ENCODE results near the gene SLC35F1.

Gene SLC35F1

GRCh38 chr6:118102401-118102800, 195.3 kb downstream of the SLC35F1 start:
- Histone ChIP-seq H3K27ac (ENCODE audit: low read depth, low read length) (no peak overlapping the region), H3K27me3 (ENCODE audit: control insufficient read depth, insufficient read depth, low read length) (no peaks in the 10 kb centered on the region), H3K36me3 (ENCODE audit: control insufficient read depth, insufficient read depth, low read length) (no peaks in the 10 kb centered on the region), H3K4me1 (ENCODE audit: control insufficient read depth, insufficient read depth, low read length) (no peaks in the 10 kb centered on the region), H3K9ac (ENCODE audit: low read length) (no peak overlapping the region), H3K4me3 (ENCODE audit: low read length) (no peak overlapping the region)

GRCh38 chr6:118103381-118104146, 196.5 kb downstream of the SLC35F1 start:
- Histone ChIP-seq H3K27ac (ENCODE audit: low read depth, low read length) (no peak overlapping the region), H3K4me1 (ENCODE audit: control insufficient read depth, insufficient read depth, low read length) (no peaks in the 10 kb centered on the region), H3K36me3 (ENCODE audit: control insufficient read depth, insufficient read depth, low read length) (no peaks in the 10 kb centered on the region), H3K9ac (ENCODE audit: low read length) (no peak overlapping the region), H3K27me3 (ENCODE audit: control insufficient read depth, insufficient read depth, low read length) (no peaks in the 10 kb centered on the region), H3K4me3 (ENCODE audit: low read length) (no peak overlapping the region)

- Histone ChIP-seq H3K27ac (ENCODE audit: low read depth, low read length) (no peak overlapping the region), H3K27me3 (ENCODE audit: control insufficient read depth, insufficient read depth, low read length) (no peaks in the 10 kb centered on the region), H3K9ac (ENCODE audit: low read length) (no peak overlapping the region), H3K36me3 (ENCODE audit: control insufficient read depth, insufficient read depth, low read length) (no peaks in the 10 kb centered on the region), H3K4me3 (ENCODE audit: low read length) (no peak overlapping the region), H3K4me1 (ENCODE audit: control insufficient read depth, insufficient read depth, low read length) (no peaks in the 10 kb centered on the region)
Measured at GRCh38 chr6:118122161-118122725, 215.2 kb downstream of the SLC35F1 start.

- Histone ChIP-seq H3K27me3 (ENCODE audit: control insufficient read depth, insufficient read depth, low read length) (no peaks in the 10 kb centered on the region), H3K27ac (ENCODE audit: low read depth, low read length) (no peak overlapping the region), H3K4me1 (ENCODE audit: control insufficient read depth, insufficient read depth, low read length) (no peaks in the 10 kb centered on the region), H3K4me3 (ENCODE audit: low read length) (no peak overlapping the region), H3K36me3 (ENCODE audit: control insufficient read depth, insufficient read depth, low read length) (no peaks in the 10 kb centered on the region), H3K9ac (ENCODE audit: low read length) (no peak overlapping the region)
Measured at GRCh38 chr6:118122801-118123200, 215.7 kb downstream of the SLC35F1 start.

GRCh38 chr6:118123503-118124037, 216.5 kb downstream of the SLC35F1 start:
- H3K27me3 ChIP-seq (ENCODE audit: control insufficient read depth, insufficient read depth, low read length): no peaks in the 10 kb centered on the region
- H3K4me1 ChIP-seq (ENCODE audit: control insufficient read depth, insufficient read depth, low read length): no peaks in the 10 kb centered on the region
- no peak overlapping the region for H3K4me3 ChIP-seq (ENCODE audit: low read length)
- no peak overlapping the region for H3K27ac ChIP-seq (ENCODE audit: low read depth, low read length)
- H3K36me3 ChIP-seq (ENCODE audit: control insufficient read depth, insufficient read depth, low read length): no peaks in the 10 kb centered on the region
- no peak overlapping the region for H3K9ac ChIP-seq (ENCODE audit: low read length)

- H3K4me3 ChIP-seq (ENCODE audit: low read length): no peak overlapping the region
- no peak overlapping the region for H3K9ac ChIP-seq (ENCODE audit: low read length)
- H3K36me3 ChIP-seq (ENCODE audit: control insufficient read depth, insufficient read depth, low read length): no peaks in the 10 kb centered on the region
- no peak overlapping the region for H3K27ac ChIP-seq (ENCODE audit: low read depth, low read length)
- no peaks in the 10 kb centered on the region for H3K4me1 ChIP-seq (ENCODE audit: control insufficient read depth, insufficient read depth, low read length)
- no peaks in the 10 kb centered on the region for H3K27me3 ChIP-seq (ENCODE audit: control insufficient read depth, insufficient read depth, low read length)
Measured at GRCh38 chr6:118124851-118125250, 217.8 kb downstream of the SLC35F1 start.

- Histone ChIP-seq H3K4me3 (ENCODE audit: low read length) (no peak overlapping the region), H3K9ac (ENCODE audit: low read length) (no peak overlapping the region), H3K27ac (ENCODE audit: low read depth, low read length) (no peak overlapping the region), H3K36me3 (ENCODE audit: control insufficient read depth, insufficient read depth, low read length) (no peaks in the 10 kb centered on the region), H3K27me3 (ENCODE audit: control insufficient read depth, insufficient read depth, low read length) (no peaks in the 10 kb centered on the region), H3K4me1 (ENCODE audit: control insufficient read depth, insufficient read depth, low read length) (no peaks in the 10 kb centered on the region)
Measured at GRCh38 chr6:118128755-118129154, 221.7 kb downstream of the SLC35F1 start.

GRCh38 chr6:118134206-118134605, 227.1 kb downstream of the SLC35F1 start:
- H3K9ac ChIP-seq (ENCODE audit: low read length): no peak overlapping the region
- H3K27ac ChIP-seq (ENCODE audit: low read depth, low read length): no peak overlapping the region
- H3K4me1 ChIP-seq (ENCODE audit: control insufficient read depth, insufficient read depth, low read length): no peaks in the 10 kb centered on the region
- no peak overlapping the region for H3K4me3 ChIP-seq (ENCODE audit: low read length)
- H3K36me3 ChIP-seq (ENCODE audit: control insufficient read depth, insufficient read depth, low read length): no peaks in the 10 kb centered on the region
- no peaks in the 10 kb centered on the region for H3K27me3 ChIP-seq (ENCODE audit: control insufficient read depth, insufficient read depth, low read length)

GRCh38 chr6:118134736-118135135, 227.7 kb downstream of the SLC35F1 start:
- Histone ChIP-seq H3K4me1 (ENCODE audit: control insufficient read depth, insufficient read depth, low read length) (no peaks in the 10 kb centered on the region), H3K9ac (ENCODE audit: low read length) (no peak overlapping the region), H3K27me3 (ENCODE audit: control insufficient read depth, insufficient read depth, low read length) (no peaks in the 10 kb centered on the region), H3K36me3 (ENCODE audit: control insufficient read depth, insufficient read depth, low read length) (no peaks in the 10 kb centered on the region), H3K27ac (ENCODE audit: low read depth, low read length) (no peak overlapping the region), H3K4me3 (ENCODE audit: low read length) (no peak overlapping the region)

- Histone ChIP-seq H3K36me3 (ENCODE audit: control insufficient read depth, insufficient read depth, low read length) (no peaks in the 10 kb centered on the region), H3K27ac (ENCODE audit: low read depth, low read length) (no peak overlapping the region)
Measured at GRCh38 chr6:118135371-118135770, 228.3 kb downstream of the SLC35F1 start.

GRCh38 chr6:118141211-118141610, 234.1 kb downstream of the SLC35F1 start:
- no peaks in the 10 kb centered on the region for H3K36me3 ChIP-seq (ENCODE audit: control insufficient read depth, insufficient read depth, low read length)
- H3K27ac ChIP-seq (ENCODE audit: low read depth, low read length): no peak overlapping the region
- H3K4me1 ChIP-seq (ENCODE audit: control insufficient read depth, insufficient read depth, low read length): no peaks in the 10 kb centered on the region
- H3K27me3 ChIP-seq (ENCODE audit: control insufficient read depth, insufficient read depth, low read length): no peaks in the 10 kb centered on the region
- H3K9ac ChIP-seq (ENCODE audit: low read length): no peak overlapping the region
- no peak overlapping the region for H3K4me3 ChIP-seq (ENCODE audit: low read length)

More at GRCh38 chr6:118135371-118135770, 228.3 kb downstream of the SLC35F1 start:
- Histone ChIP-seq H3K4me3 (ENCODE audit: low read length) (no peak overlapping the region), H3K9ac (ENCODE audit: low read length) (no peak overlapping the region), H3K27me3 (ENCODE audit: control insufficient read depth, insufficient read depth, low read length) (no peaks in the 10 kb centered on the region), H3K4me1 (ENCODE audit: control insufficient read depth, insufficient read depth, low read length) (no peaks in the 10 kb centered on the region)

- Histone ChIP-seq H3K9ac (ENCODE audit: low read length) (no peak overlapping the region), H3K4me3 (ENCODE audit: low read length) (no peak overlapping the region), H3K27me3 (ENCODE audit: control insufficient read depth, insufficient read depth, low read length) (no peaks in the 10 kb centered on the region), H3K4me1 (ENCODE audit: control insufficient read depth, insufficient read depth, low read length) (no peaks in the 10 kb centered on the region), H3K27ac (ENCODE audit: low read depth, low read length) (no peak overlapping the region), H3K36me3 (ENCODE audit: control insufficient read depth, insufficient read depth, low read length) (no peaks in the 10 kb centered on the region)
Measured at GRCh38 chr6:118146584-118146983, 239.5 kb downstream of the SLC35F1 start.

- Histone ChIP-seq H3K9ac (ENCODE audit: low read length) (no peak overlapping the region), H3K27me3 (ENCODE audit: control insufficient read depth, insufficient read depth, low read length) (no peaks in the 10 kb centered on the region), H3K4me3 (ENCODE audit: low read length) (no peak overlapping the region), H3K36me3 (ENCODE audit: control insufficient read depth, insufficient read depth, low read length) (no peaks in the 10 kb centered on the region), H3K4me1 (ENCODE audit: control insufficient read depth, insufficient read depth, low read length) (no peaks in the 10 kb centered on the region), H3K27ac (ENCODE audit: low read depth, low read length) (no peak overlapping the region)
Measured at GRCh38 chr6:118147511-118147910, 240.4 kb downstream of the SLC35F1 start.
